Mesodermal cell (in vitro differentiated cells): ENCODE results near the gene PHYHD1. TPM values are rescaled to one million over a fixed set of nuclear protein-coding genes. Genes with fewer than 3 reads are reported as not detected.

Experiments used
- H3K27ac ChIP-seq: 2 replicates; pipeline ENCODE4 v1.7.0; 2013; ENCODE audit warnings: mild to moderate bottlenecking, low read depth, low read length, moderate library complexity; ENCODE audit not compliant: severe bottlenecking
- H3K36me3 ChIP-seq: 2 replicates; pipeline ENCODE4 v1.7.1; 2013; ENCODE audit warnings: mild to moderate bottlenecking, low read length, moderate library complexity; ENCODE audit not compliant: control insufficient read depth, insufficient read depth
- H3K4me1 ChIP-seq: one replicate; pipeline ENCODE4 v1.7.1; 2013; ENCODE audit warnings: mild to moderate bottlenecking, low read length; ENCODE audit not compliant: insufficient read depth, control insufficient read depth, poor library complexity, severe bottlenecking
- H3K4me3 ChIP-seq: 2 replicates; pipeline ENCODE4 v1.7.0; 2013; ENCODE audit warnings: low read length, control low read depth, mild to moderate bottlenecking; ENCODE audit not compliant: insufficient read depth, poor library complexity, severe bottlenecking; ENCODE audit errors: extremely low read depth
- H3K9me3 ChIP-seq: 2 replicates; pipeline ENCODE4 v1.7.1; 2013; ENCODE audit warnings: mild to moderate bottlenecking, low read length, moderate library complexity; ENCODE audit not compliant: control insufficient read depth
- WGBS, 2 experiments: methylation state at CpG; one replicate each; pipeline ENCODE4 v1.1.5; 2013; ENCODE audit warnings: missing lambda C conversion rate in 2 of 2; ENCODE audit not compliant: insufficient coverage in 2 of 2; 5-methylcytosine and 5-hydroxymethylcytosine counted together
- polyA plus RNA-seq, 2 experiments: library from polyadenylated mRNA; stranded (reverse); fragments of 50-300 nt; gene quantifications; one replicate each; pipeline ENCODE4 v1.2.3, GENCODE V29; 2013

PHYHD1 gene
- polyA plus RNA-seq (2013, experiment 1 of 2), result 20.5 TPM
- 14.5 TPM for polyA plus RNA-seq (2013, experiment 2 of 2)

GRCh38 chr9:128920381-128921058, at the start of gene PHYHD1:
Gene PHYHD1 (plus strand): TSS chr9:128920982. CDS start chr9:128922324, 1,342 bp downstream.
- peak within 1 kb of the TSS; percentile 54 for H3K4me3 ChIP-seq
- H3K4me1 ChIP-seq, result peaks cover 32% of the 10 kb centered on the region
- H3K36me3 ChIP-seq, result peaks cover 36% of the 10 kb centered on the region
- peak within 1 kb of the TSS; percentile 78 for H3K27ac ChIP-seq
- WGBS, 2 experiments, result 75 to 88% methylated on average over 12 to 13 of the region's 13 CpGs
- H3K9me3 ChIP-seq, result no peaks in the 10 kb centered on the region

GRCh38 chr9:128877852-128878251, 42.9 kb upstream of the PHYHD1 start:
- Histone ChIP-seq H3K9me3 (no peaks in the 10 kb centered on the region), H3K4me3 (no peak overlapping the region), H3K27ac (no peak overlapping the region), H3K36me3 (peaks cover 4% of the 10 kb centered on the region), H3K4me1 (no peaks in the 10 kb centered on the region)
- WGBS, 2 experiments, result 96 to 100% methylated on average over 2 to 5 of the region's 5 CpGs

DNA sequence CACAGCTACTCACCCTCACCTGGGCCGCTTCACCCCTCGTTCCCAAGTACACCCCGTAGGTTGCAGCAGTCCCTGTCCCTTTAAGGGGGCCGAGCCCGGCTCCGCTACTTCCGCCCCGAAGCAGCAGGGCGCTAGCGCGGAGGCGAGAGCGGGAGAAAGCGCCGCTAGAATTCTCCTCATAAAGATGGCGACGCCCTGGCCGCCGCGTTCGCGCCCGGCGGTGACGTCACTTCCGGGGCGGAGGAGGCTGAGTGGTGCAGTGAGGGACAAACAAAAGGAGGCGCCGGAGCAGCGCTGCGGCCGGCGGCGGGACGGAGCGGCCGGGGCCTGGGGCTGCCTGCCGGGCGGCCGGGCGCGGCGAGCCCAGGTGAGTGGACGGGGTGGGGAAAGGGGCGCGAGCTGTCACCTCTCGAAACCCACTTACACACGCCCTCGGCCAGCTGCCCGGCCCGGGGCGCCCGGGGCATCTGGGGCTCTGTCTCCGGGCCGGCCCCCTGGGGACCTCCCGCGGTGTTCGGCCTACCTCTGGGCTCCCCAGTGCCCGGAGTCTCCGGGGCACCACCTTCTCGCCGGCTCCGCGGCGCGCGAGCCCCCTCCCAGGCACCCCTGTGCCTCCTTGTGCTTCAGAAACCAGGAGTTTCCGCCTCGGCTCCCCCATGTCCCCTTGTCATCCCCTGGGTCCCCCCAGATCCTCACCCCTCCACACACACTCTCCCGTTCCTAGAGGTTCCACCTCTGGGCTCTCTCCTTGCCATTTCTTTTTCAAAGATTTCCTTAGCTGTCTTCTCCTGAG, 38.7 kb upstream of the PHYHD1 start, which contains the start of the genes KYAT1 and LRRC8A:
Gene KYAT1 (minus strand): TSS at position 67 of the 793 bp plus-strand sequence. CDS start 36,545 bp downstream, outside the sequence.
Gene LRRC8A (plus strand): TSS at position 250 of the 793 bp plus-strand sequence. CDS start 25,032 bp downstream, outside the sequence.
- Histone ChIP-seq H3K4me3 (peak within 1 kb of the TSS; percentile 96), H3K36me3 (peaks cover 32% of the 10 kb centered on the region), H3K27ac (peak within 1 kb of the TSS; percentile 89), H3K9me3 (no peaks in the 10 kb centered on the region), H3K4me1 (peaks cover 32% of the 10 kb centered on the region)
- 0 to 1% methylated on average over 52 to 59 of the region's 70 CpGs for WGBS, 2 experiments

- Histone ChIP-seq H3K27ac (peak overlapping the region; percentile 89), H3K9me3 (no peaks in the 10 kb centered on the region), H3K4me3 (peak overlapping the region; percentile 96), H3K4me1 (peaks cover 33% of the 10 kb centered on the region), H3K36me3 (peaks cover 34% of the 10 kb centered on the region)
- WGBS, 2 experiments, result 0 to 4% methylated on average over 10 of the region's 19 CpGs
Measured at GRCh38 chr9:128882677-128883603, 37.8 kb upstream of the PHYHD1 start.

DNA sequence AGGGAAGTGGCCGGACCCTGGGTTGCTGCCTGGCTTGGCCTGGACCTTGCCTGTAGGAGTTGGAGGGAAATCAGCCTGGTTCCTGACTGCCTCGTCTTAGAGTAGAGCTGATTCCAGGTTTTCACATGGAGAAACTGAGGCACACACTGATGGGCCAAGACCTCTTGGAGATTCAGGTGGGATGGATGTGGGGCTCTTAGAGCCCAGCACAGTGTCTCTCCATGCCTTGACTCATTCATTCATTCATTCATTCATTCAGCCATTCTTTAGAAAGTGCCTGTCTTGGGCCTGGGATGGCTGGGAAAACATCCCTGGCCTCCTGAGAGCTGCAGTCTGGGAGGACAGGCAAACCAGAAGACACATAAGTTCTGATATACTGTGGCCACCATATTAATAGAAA, 36.6 kb upstream of the PHYHD1 start:
- Histone ChIP-seq H3K27ac (no peak overlapping the region), H3K36me3 (peaks cover 46% of the 10 kb centered on the region), H3K9me3 (no peaks in the 10 kb centered on the region), H3K4me3 (peak overlapping the region; percentile 96), H3K4me1 (peaks cover 44% of the 10 kb centered on the region)
- 96 to 100% methylated on average over 2 of the region's 2 CpGs for WGBS, 2 experiments

GRCh38 chr9:128885376-128885775, 35.4 kb upstream of the PHYHD1 start:
- peaks cover 44% of the 10 kb centered on the region for H3K4me1 ChIP-seq
- WGBS, 2 experiments, result 83 to 88% methylated on average over 5 to 6 of the region's 8 CpGs
- no peak overlapping the region for H3K4me3 ChIP-seq
- H3K9me3 ChIP-seq, result no peaks in the 10 kb centered on the region
- peak overlapping the region; percentile 78 for H3K27ac ChIP-seq
- peaks cover 56% of the 10 kb centered on the region for H3K36me3 ChIP-seq

GRCh38 chr9:128885798-128886197, 35.0 kb upstream of the PHYHD1 start:
- H3K27ac ChIP-seq, result peak overlapping the region; percentile 78
- peaks cover 61% of the 10 kb centered on the region for H3K36me3 ChIP-seq
- H3K4me1 ChIP-seq, result peaks cover 44% of the 10 kb centered on the region
- WGBS, 2 experiments, result 88 to 91% methylated on average over 13 to 15 of the region's 15 CpGs
- H3K9me3 ChIP-seq, result no peaks in the 10 kb centered on the region
- no peak overlapping the region for H3K4me3 ChIP-seq

GRCh38 chr9:128886211-128886891, 34.4 kb upstream of the PHYHD1 start:
- Histone ChIP-seq H3K27ac (peak overlapping the region; percentile 78), H3K4me3 (no peak overlapping the region)
- WGBS, 2 experiments, result 83 to 86% methylated on average over 12 to 13 of the region's 13 CpGs

GRCh38 chr9:128887049-128887448, 33.7 kb upstream of the PHYHD1 start:
- H3K4me1 ChIP-seq, result peaks cover 47% of the 10 kb centered on the region
- no peak overlapping the region for H3K4me3 ChIP-seq
- 100% methylated on average over 1 to 2 of the region's 3 CpGs for WGBS, 2 experiments
- H3K27ac ChIP-seq, result peak overlapping the region; percentile 78
- peaks cover 73% of the 10 kb centered on the region for H3K36me3 ChIP-seq
- no peaks in the 10 kb centered on the region for H3K9me3 ChIP-seq

More at GRCh38 chr9:128886211-128886891, 34.4 kb upstream of the PHYHD1 start:
- Histone ChIP-seq H3K9me3 (no peaks in the 10 kb centered on the region), H3K4me1 (peaks cover 44% of the 10 kb centered on the region), H3K36me3 (peaks cover 66% of the 10 kb centered on the region)
